Fibroblast of lung (primary cell): ENCODE data around the gene GPC5. TPM values are rescaled to one million over a fixed set of nuclear protein-coding genes. Genes with fewer than 3 reads are reported as not detected.

Experiments
- DNase-seq, 2 donors: peaks; one replicate each; pipeline versions ENCODE4 v3.0.0 to v3.0.0-alpha.2; 2010; ENCODE audit warnings: low read depth in 2 of 2
- H2AFZ ChIP-seq: 2 replicates; pipeline ENCODE4 v1.5.1; 2012; ENCODE audit warnings: low read length, control low read depth, inconsistent platforms
- H3K27ac ChIP-seq: 2 replicates; pipeline ENCODE4 v1.5.1; 2011; ENCODE audit warnings: low read length, control low read depth; ENCODE audit not compliant: insufficient read depth
- H3K27me3 ChIP-seq: 2 replicates; pipeline ENCODE4 v1.5.1; 2011; ENCODE audit warnings: mild to moderate bottlenecking, low read length; ENCODE audit not compliant: control insufficient read depth, insufficient read depth
- H3K36me3 ChIP-seq: 2 replicates; pipeline ENCODE4 v1.5.1; 2011; ENCODE audit warnings: low read length; ENCODE audit not compliant: control insufficient read depth, insufficient read depth
- H3K4me1 ChIP-seq: 2 replicates; pipeline ENCODE4 v1.5.1; 2011; ENCODE audit warnings: low read length; ENCODE audit not compliant: control insufficient read depth, insufficient read depth; ENCODE audit errors: extremely low read depth
- H3K4me2 ChIP-seq: 2 replicates; pipeline ENCODE4 v1.5.1; 2011; ENCODE audit warnings: low read length, control low read depth; ENCODE audit not compliant: insufficient read depth; ENCODE audit errors: extremely low read depth
- H3K4me3 ChIP-seq, 4 experiments: fragments of 200-600 bp in 1 of 4; sonication (generic) in 1 of 4; replicated peaks in 1 of 4; 2 replicates each; pipeline ENCODE4 v1.5.1; 2011 to 2016; ENCODE audit warnings: low read length in 4 of 4, low read depth in 3 of 4, mild to moderate bottlenecking in 3 of 4, control low read depth in 2 of 4, inconsistent platforms in 1 of 4, mixed read lengths in 1 of 4; ENCODE audit not compliant: insufficient read depth in 1 of 4; ENCODE audit errors: control extremely low read depth in 1 of 4
- H3K79me2 ChIP-seq: 2 replicates; pipeline ENCODE4 v1.5.1; 2012; ENCODE audit warnings: mild to moderate bottlenecking, low read length, inconsistent platforms; ENCODE audit not compliant: control insufficient read depth, insufficient read depth
- H3K9ac ChIP-seq: 2 replicates; pipeline ENCODE4 v1.5.1; 2011; ENCODE audit warnings: mild to moderate bottlenecking, low read length, control low read depth; ENCODE audit not compliant: insufficient read depth
- H3K9me3 ChIP-seq: 2 replicates; pipeline ENCODE4 v1.5.1; 2012; ENCODE audit warnings: low read depth, low read length; ENCODE audit not compliant: control insufficient read depth, insufficient read depth
- H4K20me1 ChIP-seq: 2 replicates; pipeline ENCODE4 v1.5.1; 2011; ENCODE audit warnings: low read length; ENCODE audit not compliant: control insufficient read depth, insufficient read depth; ENCODE audit errors: extremely low read depth
- EZH2 ChIP-seq: IDR thresholded peaks from 2 replicates; pipeline ENCODE4 v1.5.1; 2012; ENCODE audit warnings: low read length, control low read depth, mild to moderate bottlenecking; ENCODE audit errors: missing control alignments
- polyA plus RNA-seq, 2 donors: library from polyadenylated mRNA; depleted of rRNA in 1 of 2; stranded (reverse) in 1 of 2; unstranded in 1 of 2; fragments of >200 nt; gene quantifications; 2 replicates each; pipeline ENCODE4 v1.2.1, GENCODE V29; 2011 to 2012; ENCODE audit warnings: missing spikeins in 1 of 2
- total RNA-seq: library from RNA; depleted of rRNA; stranded (reverse); fragments of >200 nt; gene quantifications from 2 replicates; pipeline ENCODE4 v1.2.1, GENCODE V29; 2014
- TF ChIP-seq, protein P1 (sequence below), 2 donors: IDR thresholded peaks in 1 of 2; conservative IDR thresholded peaks in 1 of 2; 1 replicate in 1 of 2; 2 replicates in 1 of 2; pipeline ENCODE4 v1.5.1; 2011 to 2012; ENCODE audit warnings: low read length in 2 of 2, control low read depth in 1 of 2, inconsistent platforms in 1 of 2, low read depth in 1 of 2, mild to moderate bottlenecking in 1 of 2

Gene GPC5
- total and polyA plus RNA-seq, 2 donors (not counting 1 experiment from before 2014, with no cell fraction given), result 0.17 TPM; not detected in 1

DNA sequence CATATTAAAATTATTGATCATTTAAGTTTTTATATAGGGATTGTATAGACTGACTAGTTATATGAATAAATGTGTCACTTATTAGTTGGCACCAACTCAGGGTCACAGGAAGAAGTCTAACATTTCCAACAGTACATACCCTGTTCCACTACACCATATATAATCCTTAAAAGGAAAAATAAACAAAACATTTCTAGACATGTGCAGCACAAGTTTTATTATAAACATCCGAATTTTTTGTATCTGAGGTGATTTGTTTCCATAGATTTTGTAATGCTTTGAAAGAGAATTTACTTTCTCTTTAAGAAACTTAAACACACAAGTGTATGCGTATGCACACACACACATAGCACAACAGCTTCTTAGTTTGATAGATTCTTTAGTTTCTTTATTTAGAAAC lies 1409.5 kb downstream of the GPC5 start:
- Histone ChIP-seq H3K4me2 (no peak overlapping the region), H4K20me1 (no peaks in the 10 kb centered on the region), H3K36me3 (no peaks in the 10 kb centered on the region), H3K4me1 (peaks cover 5% of the 10 kb centered on the region), H3K27ac (no peak overlapping the region), H3K9ac (no peak overlapping the region), H3K79me2 (no peaks in the 10 kb centered on the region), H3K4me3 (peak overlapping the region in 1 of 4 experiments; percentile 9), H2AFZ (no peak overlapping the region), H3K27me3 (no peaks in the 10 kb centered on the region), H3K9me3 (no peaks in the 10 kb centered on the region)
- TF ChIP-seq, protein P1, sequence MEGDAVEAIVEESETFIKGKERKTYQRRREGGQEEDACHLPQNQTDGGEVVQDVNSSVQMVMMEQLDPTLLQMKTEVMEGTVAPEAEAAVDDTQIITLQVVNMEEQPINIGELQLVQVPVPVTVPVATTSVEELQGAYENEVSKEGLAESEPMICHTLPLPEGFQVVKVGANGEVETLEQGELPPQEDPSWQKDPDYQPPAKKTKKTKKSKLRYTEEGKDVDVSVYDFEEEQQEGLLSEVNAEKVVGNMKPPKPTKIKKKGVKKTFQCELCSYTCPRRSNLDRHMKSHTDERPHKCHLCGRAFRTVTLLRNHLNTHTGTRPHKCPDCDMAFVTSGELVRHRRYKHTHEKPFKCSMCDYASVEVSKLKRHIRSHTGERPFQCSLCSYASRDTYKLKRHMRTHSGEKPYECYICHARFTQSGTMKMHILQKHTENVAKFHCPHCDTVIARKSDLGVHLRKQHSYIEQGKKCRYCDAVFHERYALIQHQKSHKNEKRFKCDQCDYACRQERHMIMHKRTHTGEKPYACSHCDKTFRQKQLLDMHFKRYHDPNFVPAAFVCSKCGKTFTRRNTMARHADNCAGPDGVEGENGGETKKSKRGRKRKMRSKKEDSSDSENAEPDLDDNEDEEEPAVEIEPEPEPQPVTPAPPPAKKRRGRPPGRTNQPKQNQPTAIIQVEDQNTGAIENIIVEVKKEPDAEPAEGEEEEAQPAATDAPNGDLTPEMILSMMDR (conservative IDR thresholded peaks at IDR 0.05 in 1 of 2, IDR thresholded peaks at IDR 0.05 in 1 of 2; ENCODE audit: low read depth in 1 of 2, low read length in 2 of 2), result no peak
- TF ChIP-seq EZH2, result no peak
- DNase-seq, result peak in 1 of 2 donors; percentile 61

DNA sequence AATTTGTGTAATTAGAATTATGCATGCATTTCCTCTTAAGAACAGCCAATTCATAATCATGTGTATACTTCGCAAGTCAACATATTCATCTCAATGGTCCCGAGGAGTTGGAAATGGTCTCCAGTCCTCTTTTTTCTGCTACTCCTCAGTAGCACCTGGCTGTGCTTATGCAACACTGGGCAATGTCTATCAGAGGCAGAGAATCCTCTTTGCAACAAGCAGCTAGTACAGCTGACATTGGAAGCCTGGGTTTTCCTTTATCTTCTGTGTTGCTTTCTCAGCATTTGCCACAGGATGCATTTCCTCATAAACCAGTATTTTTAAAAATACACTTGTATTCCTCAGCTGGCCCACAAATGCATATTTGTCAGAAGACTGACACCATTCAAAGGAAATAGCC lies 1422.9 kb downstream of the GPC5 start:
- Histone ChIP-seq H3K9me3 (no peaks in the 10 kb centered on the region), H3K27me3 (no peaks in the 10 kb centered on the region), H3K36me3 (no peaks in the 10 kb centered on the region), H3K27ac (no peak overlapping the region), H3K9ac (no peak overlapping the region), H3K4me1 (no peaks in the 10 kb centered on the region), H3K4me2 (no peak overlapping the region), H2AFZ (no peak overlapping the region), H3K4me3 (no peak overlapping the region), H3K79me2 (no peaks in the 10 kb centered on the region), H4K20me1 (no peaks in the 10 kb centered on the region)
- no peak for TF ChIP-seq EZH2
- TF ChIP-seq, protein P1 (conservative IDR thresholded peaks at IDR 0.05 in 1 of 2, IDR thresholded peaks at IDR 0.05 in 1 of 2; ENCODE audit: low read depth in 1 of 2, low read length in 2 of 2), result no peak
- no peak for DNase-seq

DNA sequence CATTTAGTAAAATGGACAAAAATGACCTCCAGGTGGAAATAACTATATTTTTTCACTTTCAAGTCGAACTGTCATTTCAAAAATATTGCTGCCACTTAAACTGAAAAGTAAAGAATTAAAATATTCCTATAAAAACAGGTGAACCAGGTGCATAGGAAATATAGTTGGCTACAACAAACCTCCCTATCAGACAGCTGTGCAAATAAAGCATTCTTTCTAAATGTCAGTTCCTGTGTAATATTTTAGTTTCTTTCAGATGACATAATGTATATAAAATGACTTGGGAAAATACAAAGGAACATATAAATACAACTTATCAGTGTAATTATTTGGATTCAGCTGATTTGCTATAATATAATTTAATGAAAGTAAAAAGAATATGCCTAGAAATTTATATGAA lies 1424.6 kb downstream of the GPC5 start:
- H3K27ac ChIP-seq, result no peak overlapping the region

More for the DNA sequence above, 1424.6 kb downstream of the GPC5 start:
- Histone ChIP-seq H3K27me3 (no peaks in the 10 kb centered on the region), H4K20me1 (no peaks in the 10 kb centered on the region), H3K36me3 (no peaks in the 10 kb centered on the region), H3K9me3 (no peaks in the 10 kb centered on the region), H3K4me1 (no peaks in the 10 kb centered on the region), H3K9ac (no peak overlapping the region), H3K4me2 (no peak overlapping the region), H2AFZ (no peak overlapping the region), H3K4me3 (no peak overlapping the region), H3K79me2 (no peaks in the 10 kb centered on the region)
- DNase-seq, result no peak
- TF ChIP-seq EZH2, result no peak
- TF ChIP-seq, protein P1 (conservative IDR thresholded peaks at IDR 0.05 in 1 of 2, IDR thresholded peaks at IDR 0.05 in 1 of 2; ENCODE audit: low read depth in 1 of 2, low read length in 2 of 2), result no peak
